Measurements from ENCODE around the gene CFAP61.

Gene CFAP61

DNA sequence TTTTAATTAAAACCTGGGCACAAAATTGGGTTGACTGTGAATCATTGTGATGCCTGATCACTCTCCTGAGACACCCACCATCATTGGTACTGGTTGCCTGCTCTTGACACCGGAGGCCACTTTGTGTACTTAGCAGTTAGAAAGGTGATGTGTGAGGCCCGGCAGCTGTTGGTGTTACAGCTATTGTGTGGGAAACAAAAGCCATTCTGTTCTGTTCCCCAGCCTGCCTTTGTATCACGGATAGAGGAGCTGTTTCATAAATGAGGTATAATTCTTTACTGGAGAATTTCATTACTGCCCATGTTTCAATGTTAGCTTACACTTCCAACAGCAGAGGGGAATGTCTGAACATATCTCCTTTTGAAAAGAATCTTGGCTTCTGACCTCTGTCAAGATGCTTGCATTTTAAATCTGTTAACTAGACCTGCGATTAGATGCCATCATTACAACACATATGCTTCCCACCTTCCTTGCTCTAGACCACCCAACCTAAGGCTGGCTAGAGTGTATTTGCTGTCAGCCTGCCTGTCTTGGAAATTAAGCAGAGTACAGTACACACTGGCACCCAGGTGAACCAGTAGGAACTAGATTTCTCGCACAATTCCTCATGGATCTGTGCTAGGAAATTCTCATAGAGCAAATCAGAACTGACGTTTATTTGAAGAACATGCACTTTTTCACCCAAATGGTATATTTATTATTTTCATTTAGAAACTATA is 173.2 kb downstream of the CFAP61 start:
- Histone ChIP-seq H3K4me1 (ENCODE audit: low read length) (peaks cover 24% of the 10 kb centered on the region), H3K4me3 (ENCODE audit: low read length) (no peak overlapping the region), H3K9me3 (ENCODE audit: insufficient read depth, low read length) (0 out of 2 replicates have a peak, but pooled peaks cover 3% of the 10 kb centered on the region), H3K27me3 (ENCODE audit: low read depth, low read length) (peaks cover 46% of the 10 kb centered on the region), H2AFZ (ENCODE audit: low read depth, low read length) (no peak overlapping the region), H3K27ac (ENCODE audit: low read length) (no peak overlapping the region), H4K20me1 (ENCODE audit: insufficient read depth, low read length) (no peaks in the 10 kb centered on the region), H3K4me2 (ENCODE audit: low read length) (no peak overlapping the region), H3K36me3 (replicated peaks; ENCODE audit: low read depth, low read length) (no peaks in the 10 kb centered on the region), H3K79me2 (ENCODE audit: low read length) (no peaks in the 10 kb centered on the region), H3K9ac (ENCODE audit: low read length) (no peak overlapping the region)
- no peak for TF ChIP-seq CTCF (IDR thresholded peaks at IDR 0.05; ENCODE audit: low read depth, low read length)
- no peak for TF ChIP-seq EZH2phosphoT487 (IDR thresholded peaks at IDR 0.05; ENCODE audit: low read depth)

- Histone ChIP-seq H3K9me3 (ENCODE audit: insufficient read depth, low read length) (0 out of 2 replicates have a peak, but pooled peaks cover 3% of the 10 kb centered on the region), H3K36me3 (replicated peaks; ENCODE audit: low read depth, low read length) (no peaks in the 10 kb centered on the region), H3K4me3 (ENCODE audit: low read length) (no peak overlapping the region), H2AFZ (ENCODE audit: low read depth, low read length) (no peak overlapping the region), H3K4me1 (ENCODE audit: low read length) (peaks cover 24% of the 10 kb centered on the region), H3K4me2 (ENCODE audit: low read length) (no peak overlapping the region), H4K20me1 (ENCODE audit: insufficient read depth, low read length) (no peaks in the 10 kb centered on the region), H3K27me3 (ENCODE audit: low read depth, low read length) (peaks cover 47% of the 10 kb centered on the region), H3K79me2 (ENCODE audit: low read length) (no peaks in the 10 kb centered on the region), H3K27ac (ENCODE audit: low read length) (no peak overlapping the region), H3K9ac (ENCODE audit: low read length) (no peak overlapping the region)
- TF ChIP-seq EZH2phosphoT487 (IDR thresholded peaks at IDR 0.05; ENCODE audit: low read depth) (no peak), CTCF (IDR thresholded peaks at IDR 0.05; ENCODE audit: low read depth, low read length) (no peak)
Measured at GRCh38 chr20:20226554-20226953, 174.2 kb downstream of the CFAP61 start.

DNA sequence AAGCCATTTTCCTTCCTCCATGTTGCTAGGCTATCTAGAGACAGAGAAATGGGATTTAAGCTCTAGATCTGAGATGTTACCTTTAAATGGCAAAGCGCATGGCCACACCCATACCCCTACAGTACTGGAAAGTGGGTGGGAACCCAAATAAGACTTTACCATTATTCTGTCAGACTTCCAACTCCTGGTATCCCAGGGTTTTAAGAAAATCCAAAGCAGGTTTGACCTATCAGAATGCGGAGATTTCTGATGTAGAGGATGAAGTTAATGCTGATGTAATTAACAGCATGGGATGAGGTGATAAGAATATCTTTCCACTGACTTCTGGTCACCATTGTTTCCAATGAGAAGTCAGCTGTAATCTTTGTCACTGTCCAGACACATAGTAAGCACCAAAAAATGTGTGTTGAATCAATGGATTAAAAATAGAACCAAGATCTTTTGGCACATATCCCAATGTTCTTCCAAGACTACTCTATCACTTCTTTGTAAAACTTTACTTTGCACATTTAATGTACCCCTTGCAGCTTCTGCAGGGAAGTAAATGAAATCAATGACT is 174.8 kb downstream of the CFAP61 start:
- Histone ChIP-seq H4K20me1 (ENCODE audit: insufficient read depth, low read length) (no peaks in the 10 kb centered on the region), H3K9ac (ENCODE audit: low read length) (no peak overlapping the region), H3K4me2 (ENCODE audit: low read length) (no peak overlapping the region), H3K4me1 (ENCODE audit: low read length) (peaks cover 24% of the 10 kb centered on the region), H2AFZ (ENCODE audit: low read depth, low read length) (no peak overlapping the region), H3K36me3 (replicated peaks; ENCODE audit: low read depth, low read length) (no peaks in the 10 kb centered on the region), H3K79me2 (ENCODE audit: low read length) (no peaks in the 10 kb centered on the region), H3K27ac (ENCODE audit: low read length) (no peak overlapping the region), H3K9me3 (ENCODE audit: insufficient read depth, low read length) (0 out of 2 replicates have a peak, but pooled peaks cover 3% of the 10 kb centered on the region), H3K27me3 (ENCODE audit: low read depth, low read length) (peaks cover 47% of the 10 kb centered on the region), H3K4me3 (ENCODE audit: low read length) (no peak overlapping the region)
- TF ChIP-seq CTCF (IDR thresholded peaks at IDR 0.05; ENCODE audit: low read depth, low read length) (no peak), EZH2phosphoT487 (IDR thresholded peaks at IDR 0.05; ENCODE audit: low read depth) (no peak)

DNA sequence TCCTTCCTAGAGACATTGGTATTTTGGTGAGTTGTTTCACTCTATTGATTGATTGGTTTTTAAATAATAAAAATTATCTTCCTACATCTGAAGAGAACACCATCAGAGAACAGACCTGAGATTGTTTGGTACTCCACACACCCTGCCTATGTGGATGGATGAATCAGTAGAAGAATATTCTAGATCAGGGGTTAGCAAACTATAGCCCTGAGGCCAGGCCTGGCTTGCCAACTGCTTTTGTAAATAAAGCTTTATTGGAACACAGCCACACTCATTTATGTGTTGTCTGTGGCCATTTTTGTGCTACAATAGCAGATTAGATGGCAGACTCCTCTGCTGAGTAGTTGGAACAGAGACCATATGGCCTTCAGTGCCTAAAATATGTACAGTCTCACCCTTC is 176.0 kb downstream of the CFAP61 start:
- Histone ChIP-seq H3K27ac (ENCODE audit: low read length) (no peak overlapping the region), H2AFZ (ENCODE audit: low read depth, low read length) (no peak overlapping the region), H4K20me1 (ENCODE audit: insufficient read depth, low read length) (no peaks in the 10 kb centered on the region), H3K4me3 (ENCODE audit: low read length) (no peak overlapping the region), H3K36me3 (replicated peaks; ENCODE audit: low read depth, low read length) (no peaks in the 10 kb centered on the region), H3K4me1 (ENCODE audit: low read length) (peaks cover 19% of the 10 kb centered on the region), H3K4me2 (ENCODE audit: low read length) (no peak overlapping the region), H3K9me3 (ENCODE audit: insufficient read depth, low read length) (0 out of 2 replicates have a peak, but pooled peaks cover 3% of the 10 kb centered on the region), H3K79me2 (ENCODE audit: low read length) (no peaks in the 10 kb centered on the region), H3K27me3 (ENCODE audit: low read depth, low read length) (peaks cover 37% of the 10 kb centered on the region), H3K9ac (ENCODE audit: low read length) (no peak overlapping the region)
- TF ChIP-seq EZH2phosphoT487 (IDR thresholded peaks at IDR 0.05; ENCODE audit: low read depth): no peak

Measured in OCI-LY3 (cell line).